ENCODE results near the gene CACYBP. TPM values are rescaled to one million over a fixed set of nuclear protein-coding genes. Genes with fewer than 3 reads are reported as not detected.

CACYBP gene
- total and polyA plus RNA-seq, 2 donors (not counting 3 experiments of a cell fraction or from before 2014, with no cell fraction given), result 29.5 to 149 TPM

DNA sequence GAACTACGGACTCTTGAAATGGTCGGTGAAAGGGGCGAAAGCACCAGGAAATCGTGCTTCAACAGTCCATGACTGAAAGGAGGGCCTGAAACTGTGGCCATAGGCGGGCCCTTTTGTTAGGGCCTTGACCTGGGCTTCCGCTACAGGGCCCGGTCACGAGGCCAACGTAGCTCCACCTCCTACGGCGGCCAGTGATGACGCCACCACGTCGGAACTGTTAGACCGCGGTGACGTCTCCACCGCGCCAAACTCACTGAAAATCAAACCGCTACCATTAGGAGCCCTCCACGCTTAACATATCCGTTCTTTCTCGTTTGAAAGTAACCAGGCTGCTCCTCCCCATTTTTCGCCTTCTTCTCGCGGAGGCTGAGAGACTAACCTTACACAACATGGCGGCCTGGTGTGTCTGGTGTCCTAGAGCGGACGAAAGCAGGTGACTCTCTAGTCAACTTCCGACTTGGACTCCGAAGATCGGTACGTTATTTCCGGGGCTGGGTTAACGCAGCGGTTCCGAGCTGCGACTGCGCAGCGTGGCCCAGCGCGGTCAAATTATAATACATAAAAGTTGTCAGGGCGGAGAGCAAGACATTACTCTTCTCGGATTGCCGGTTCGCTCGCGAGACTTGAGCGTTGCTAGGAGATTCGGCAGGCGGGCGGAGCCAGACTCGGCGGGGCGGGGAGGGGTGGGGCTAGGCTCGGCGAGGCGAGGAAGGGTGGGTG is 371 bp upstream of the CACYBP start:
- no peaks in the 10 kb centered on the region for H3K36me3 ChIP-seq (ENCODE audit: control insufficient read depth in 2 of 2, extremely low read depth in 1 of 2, insufficient read depth in 2 of 2, low read length in 2 of 2)
- H3K79me2 ChIP-seq (ENCODE audit: control insufficient read depth, insufficient read depth, low read length), result peaks cover 44% of the 10 kb centered on the region
- no peaks in the 10 kb centered on the region for H3K9me3 ChIP-seq (replicated peaks; ENCODE audit: control insufficient read depth, insufficient read depth, low read length)
- peak overlapping the region; percentile 90 for H3K27ac ChIP-seq (ENCODE audit: insufficient read depth, low read depth, low read length)
- H3K9me1 ChIP-seq (replicated peaks; ENCODE audit: control insufficient read depth, extremely low read depth, insufficient read depth, low read length), result no peaks in the 10 kb centered on the region
- H4K20me1 ChIP-seq (replicated peaks; ENCODE audit: control insufficient read depth, extremely low read depth, insufficient read depth, low read length), result peaks cover 3% of the 10 kb centered on the region
- POLR2A ChIA-PET, result interaction anchor here (0.5 to 3.0 kb wide), 3 partner anchors 12 to 241 kb away, joined by 3 to 20 read pairs (median 5); partner anchors contain the start of gene MRPS14
- TF ChIP-seq, protein P1, sequence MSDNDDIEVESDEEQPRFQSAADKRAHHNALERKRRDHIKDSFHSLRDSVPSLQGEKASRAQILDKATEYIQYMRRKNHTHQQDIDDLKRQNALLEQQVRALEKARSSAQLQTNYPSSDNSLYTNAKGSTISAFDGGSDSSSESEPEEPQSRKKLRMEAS (IDR thresholded peaks at IDR 0.05; ENCODE audit: insufficient read depth, insufficient read length), result peak; percentile 79
- TF ChIP-seq GATA2 (IDR thresholded peaks at IDR 0.05; ENCODE audit: insufficient read depth, insufficient read length, low read depth, low read length), result no peak
- TF ChIP-seq POLR2AphosphoS5 (IDR thresholded peaks at IDR 0.05; ENCODE audit: insufficient read depth, low read depth, low read length), result peak; percentile 85
- no peak for TF ChIP-seq EZH2 (IDR thresholded peaks at IDR 0.05; ENCODE audit: borderline replicate concordance, low read depth, low read length, severe bottlenecking)
- TF ChIP-seq POLR2A (IDR thresholded peaks at IDR 0.05; ENCODE audit: low read depth, low read length), result peak; percentile 91
- peak overlapping the region in 2 of 3 experiments; percentile 67 to 95 for H3K4me3 ChIP-seq (replicated peaks in 1 of 3; ENCODE audit: insufficient read depth in 1 of 3, low read depth in 1 of 3, low read length in 3 of 3)
- H2AFZ ChIP-seq (ENCODE audit: low read depth, low read length), result peak overlapping the region; percentile 18
- intact Hi-C loops (cut with micrococcal nuclease), result loop anchor here (1.0 to 5.0 kb wide), 4 partner anchors 9 to 1132 kb away; partner anchors contain the start of genes GAS5, MRPS14 and ZBTB37
- DNase-seq (ENCODE audit: low read depth, low spot score), result peak; percentile 100
- H3K27me3 ChIP-seq (ENCODE audit: control insufficient read depth in 2 of 2, insufficient read depth in 2 of 2, low read length in 2 of 2), result no peaks in the 10 kb centered on the region
- peak overlapping the region; percentile 84 for H3K4me2 ChIP-seq (ENCODE audit: insufficient read depth, low read length)
- CTCF ChIA-PET, result interaction anchor here (0.6 to 6.1 kb wide), 12 partner anchors 10 to 737 kb away, joined by 3 to 50 read pairs (median 4); partner anchors contain the start of gene MRPS14
- dilution Hi-C loops (cut with MboI; ENCODE audit: extremely low pct_ligation_motif_present, low sequenced_read_pairs), result no loop called here
- BruUV-seq (replicated peaks), result TSS peak; percentile 84
- FAIRE-seq, result peak; percentile 90
- H3K4me1 ChIP-seq (ENCODE audit: control insufficient read depth, extremely low read depth, insufficient read depth, low read length), result peaks cover 38% of the 10 kb centered on the region
- peak overlapping the region; percentile 96 for H3K9ac ChIP-seq (replicated peaks; ENCODE audit: extremely low read depth, insufficient read depth, low read length)
